ENCODE data around the gene SLC25A2. TPM values are rescaled to one million over a fixed set of nuclear protein-coding genes. Genes with fewer than 3 reads are reported as not detected.

The SLC25A2 gene
- total and polyA plus RNA-seq, 10 of the 15 experiments (the other 5 are each of a cell fraction or from before 2014, with no cell fraction given) = 0.09 to 0.44 (median 0.24) TPM; not detected in 6

DNA sequence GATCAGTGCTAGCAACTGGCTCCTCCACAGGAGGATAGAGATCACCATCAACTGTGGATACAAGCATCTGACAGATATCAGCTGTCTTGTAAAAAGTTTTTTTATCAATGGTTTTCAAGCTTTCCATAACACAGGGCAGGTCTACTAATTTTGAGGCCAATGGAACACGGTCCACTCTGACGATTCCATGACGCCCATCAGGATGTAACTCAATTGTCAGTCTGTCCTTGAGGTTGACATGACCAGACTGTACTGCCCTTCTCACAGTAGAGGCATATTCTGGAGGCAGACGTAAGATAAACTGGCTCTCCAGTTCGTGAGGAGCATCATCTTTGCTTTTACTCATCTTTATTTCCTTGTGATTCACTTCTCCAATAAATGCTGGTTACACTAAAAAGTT lies 15.8 kb upstream of the SLC25A2 start:
- SMC1A ChIA-PET (ENCODE audit: uncharacterized antibody, unreplicated experiment) = interaction anchor here (0.9 to 1.8 kb wide), 6 partner anchors 9 to 209 kb away, joined by 3 to 12 read pairs (median 4); partner anchors contain the start of gene PCDHGA11
- 0 out of 2 replicates have a peak, but pooled peaks have one; percentile 30 for TF ChIP-seq SMAD5 (IDR thresholded peaks at IDR 0.05; ENCODE audit: low read depth)
- no peak for TF ChIP-seq NR2C2 (IDR thresholded peaks at IDR 0.05; ENCODE audit: borderline replicate concordance, control insufficient read depth, insufficient read length, low read depth)
- TF ChIP-seq MEF2A (IDR thresholded peaks at IDR 0.05; ENCODE audit: insufficient read depth, low read depth, low read length) = no peak
- peak; percentile 54; the same call in 1 of the 2 replicates for TF ChIP-seq POLR2A (IDR thresholded peaks at IDR 0.05; ENCODE audit: low read depth, low read length)
- Histone ChIP-seq H3K27ac (ENCODE audit: control insufficient read depth, insufficient read depth) (no peak overlapping the region), H3K27me3 (replicated peaks in 1 of 2; ENCODE audit: control insufficient read depth in 2 of 2, insufficient read depth in 2 of 2, low read length in 1 of 2) (no peaks in the 10 kb centered on the region), H3K79me2 (ENCODE audit: control insufficient read depth, insufficient read depth, low read length) (peaks cover 23% of the 10 kb centered on the region), H3K4me1 (ENCODE audit: control insufficient read depth, insufficient read depth, low read length) (no peaks in the 10 kb centered on the region), H4K20me1 (ENCODE audit: control insufficient read depth, insufficient read depth) (no peaks in the 10 kb centered on the region), H3K4me2 (ENCODE audit: control insufficient read depth, insufficient read depth) (peak overlapping the region; percentile 68; the same call in 1 of the 2 replicates), H3K36me3 (ENCODE audit: control insufficient read depth in 2 of 2, insufficient read depth in 2 of 2, low read length in 1 of 2) (0 out of 4 replicates have a peak, but pooled peaks cover 0 to 4% of the 10 kb centered on the region in 2 experiments), H3K4me3 (peak overlapping the region; percentile 81), H3K9ac (ENCODE audit: control insufficient read depth, insufficient read depth, low read length) (no peak overlapping the region), H2AFZ (ENCODE audit: control insufficient read depth, low read depth, low read length) (no peak overlapping the region), H3K9me3 (replicated peaks; ENCODE audit: control insufficient read depth, insufficient read depth, low read length) (peaks cover 29% of the 10 kb centered on the region)
- no TSS peak for BruUV-seq (replicated peaks)
- POLR2A ChIA-PET = interaction anchor here (1.2 to 1.6 kb wide), 2 partner anchors 15 to 51 kb away, joined by 6 to 7 read pairs; partner anchors contain the start of gene PCDHGB3
- in situ Hi-C loops (cut with MboI) (loop anchor here (10.0 kb wide), 1 partner anchor 245 kb away; no protein-coding TSS in a partner anchor), intact Hi-C loops (cut with micrococcal nuclease; ENCODE audit: unreplicated experiment) (loop anchor here (2.0 kb wide), 2 partner anchors 93 to 245 kb away; partner anchors contain the start of gene PCDHGA10)
- 61% methylated on average over 5 of the region's 5 CpGs for WGBS (ENCODE audit: insufficient coverage, insufficient replicate concordance, low lambda C conversion rate, missing lambda C conversion rate)
- no peak for ATAC-seq
- DNase-seq (ENCODE audit: low read depth, low spot score) = no peak
- FAIRE-seq = no peak
- RAD21 ChIA-PET (ENCODE audit: unreplicated experiment) = interaction anchor here (1.0 to 2.7 kb wide), 4 partner anchors 50 to 244 kb away, joined by 3 to 17 read pairs (median 9); partner anchors contain the start of genes PCDHGB3 and PCDHGB7
- CTCF ChIA-PET = interaction anchor here (0.7 to 3.1 kb wide), 28 partner anchors 11 to 273 kb away, joined by 3 to 21 read pairs (median 5); partner anchors contain the start of genes PCDHB13, PCDHGA1, PCDHGA10 and PCDHGA11

- Histone ChIP-seq H3K9me3 (replicated peaks; ENCODE audit: control insufficient read depth, insufficient read depth, low read length) (peaks cover 29% of the 10 kb centered on the region), H3K27ac (ENCODE audit: control insufficient read depth, insufficient read depth) (no peak overlapping the region), H3K36me3 (ENCODE audit: control insufficient read depth in 2 of 2, insufficient read depth in 2 of 2, low read length in 1 of 2) (0 out of 4 replicates have a peak, but pooled peaks cover 0 to 4% of the 10 kb centered on the region in 2 experiments), H3K4me1 (ENCODE audit: control insufficient read depth, insufficient read depth, low read length) (no peaks in the 10 kb centered on the region), H2AFZ (ENCODE audit: control insufficient read depth, low read depth, low read length) (no peak overlapping the region), H3K9ac (ENCODE audit: control insufficient read depth, insufficient read depth, low read length) (no peak overlapping the region), H3K4me2 (ENCODE audit: control insufficient read depth, insufficient read depth) (peak overlapping the region; percentile 68; the same call in 1 of the 2 replicates), H4K20me1 (ENCODE audit: control insufficient read depth, insufficient read depth) (no peaks in the 10 kb centered on the region), H3K79me2 (ENCODE audit: control insufficient read depth, insufficient read depth, low read length) (peaks cover 23% of the 10 kb centered on the region), H3K4me3 (peak overlapping the region; percentile 81; the same call in 1 of the 2 replicates), H3K27me3 (replicated peaks in 1 of 2; ENCODE audit: control insufficient read depth in 2 of 2, insufficient read depth in 2 of 2, low read length in 1 of 2) (no peaks in the 10 kb centered on the region)
- 98% methylated on average over 6 of the region's 6 CpGs for WGBS (ENCODE audit: insufficient coverage, insufficient replicate concordance, low lambda C conversion rate, missing lambda C conversion rate)
- no TSS peak for BruUV-seq (replicated peaks)
- SMC1A ChIA-PET (ENCODE audit: uncharacterized antibody, unreplicated experiment) = interaction anchor here (1.0 to 2.2 kb wide), 2 partner anchors 19 to 50 kb away, joined by 3 to 5 read pairs; partner anchors contain the start of gene PCDHGB3
- POLR2A ChIA-PET = no interaction called here
- ATAC-seq (no peak), DNase-seq (ENCODE audit: low read depth, low spot score) (no peak), FAIRE-seq (no peak)
- in situ Hi-C loops (cut with MboI) (no loop called here), intact Hi-C loops (cut with micrococcal nuclease; ENCODE audit: unreplicated experiment) (no loop called here)
- RAD21 ChIA-PET (ENCODE audit: unreplicated experiment) = interaction anchor here (1.0 to 2.7 kb wide), 2 partner anchors 239 to 245 kb away, joined by 4 to 17 read pairs; no protein-coding TSS in a partner anchor
- CTCF ChIA-PET = interaction anchor here (1.1 to 3.1 kb wide), 15 partner anchors 11 to 248 kb away, joined by 3 to 21 read pairs (median 5); partner anchors contain the start of genes PCDHGA1, PCDHGA10, PCDHGA11 and PCDHGB3
- TF ChIP-seq ZNF622 (IDR thresholded peaks at IDR 0.05) (no peak), ZNF207 (IDR thresholded peaks at IDR 0.05; ENCODE audit: borderline replicate concordance) (no peak), ZBTB11 (CRISPR knock-in tag; IDR thresholded peaks at IDR 0.05) (no peak), KDM1A (IDR thresholded peaks at IDR 0.05; ENCODE audit: borderline replicate concordance) (no peak), LARP7 (IDR thresholded peaks at IDR 0.05) (no peak), CHD4 (IDR thresholded peaks at IDR 0.05) (no peak), NRF1 (conservative IDR thresholded peaks at IDR 0.05; ENCODE audit: low read depth, low read length) (no peak)
- TF ChIP-seq, protein P1, sequence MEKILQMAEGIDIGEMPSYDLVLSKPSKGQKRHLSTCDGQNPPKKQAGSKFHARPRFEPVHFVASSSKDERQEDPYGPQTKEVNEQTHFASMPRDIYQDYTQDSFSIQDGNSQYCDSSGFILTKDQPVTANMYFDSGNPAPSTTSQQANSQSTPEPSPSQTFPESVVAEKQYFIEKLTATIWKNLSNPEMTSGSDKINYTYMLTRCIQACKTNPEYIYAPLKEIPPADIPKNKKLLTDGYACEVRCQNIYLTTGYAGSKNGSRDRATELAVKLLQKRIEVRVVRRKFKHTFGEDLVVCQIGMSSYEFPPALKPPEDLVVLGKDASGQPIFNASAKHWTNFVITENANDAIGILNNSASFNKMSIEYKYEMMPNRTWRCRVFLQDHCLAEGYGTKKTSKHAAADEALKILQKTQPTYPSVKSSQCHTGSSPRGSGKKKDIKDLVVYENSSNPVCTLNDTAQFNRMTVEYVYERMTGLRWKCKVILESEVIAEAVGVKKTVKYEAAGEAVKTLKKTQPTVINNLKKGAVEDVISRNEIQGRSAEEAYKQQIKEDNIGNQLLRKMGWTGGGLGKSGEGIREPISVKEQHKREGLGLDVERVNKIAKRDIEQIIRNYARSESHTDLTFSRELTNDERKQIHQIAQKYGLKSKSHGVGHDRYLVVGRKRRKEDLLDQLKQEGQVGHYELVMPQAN (conservative IDR thresholded peaks at IDR 0.05) = no peak
Measured at GRCh38 chr5:141319202-141319601, 15.4 kb upstream of the SLC25A2 start.
